Endothelial cell of umbilical vein (primary cell): ENCODE measurements around the gene LCE1A.

Source experiments
- CTCF ChIP-seq, 2 donors: IDR thresholded peaks; 1 replicate in 1 of 2; 2 replicates in 1 of 2; pipeline ENCODE4 v1.5.1; 2011; ENCODE audit warnings: low read length in 2 of 2, mild to moderate bottlenecking in 2 of 2, moderate library complexity in 2 of 2, control low read depth in 1 of 2, inconsistent platforms in 1 of 2, low read depth in 1 of 2; ENCODE audit not compliant: insufficient read depth in 1 of 2; ENCODE audit errors: extremely low read depth in 1 of 2
- EZH2 ChIP-seq: IDR thresholded peaks from 2 replicates; pipeline ENCODE4 v1.6.1; 2012; ENCODE audit warnings: borderline replicate concordance, low read depth, mild to moderate bottlenecking, moderate library complexity, low read length, inconsistent platforms; ENCODE audit not compliant: severe bottlenecking
- FOS ChIP-seq: IDR thresholded peaks from 2 replicates; pipeline ENCODE4 v1.6.1; 2011; ENCODE audit warnings: mild to moderate bottlenecking, low read length, moderate library complexity, borderline replicate concordance; ENCODE audit not compliant: insufficient read depth
- JUN ChIP-seq: IDR thresholded peaks from 2 replicates; pipeline ENCODE4 v1.6.1; 2011; ENCODE audit warnings: borderline replicate concordance, low read depth; ENCODE audit not compliant: insufficient read length, insufficient read depth
- MAX ChIP-seq: IDR thresholded peaks from 2 replicates; pipeline ENCODE4 v1.6.1; 2011; ENCODE audit not compliant: insufficient read depth, insufficient read length
- MYC ChIP-seq: IDR thresholded peaks from one replicate; pipeline ENCODE4 v1.6.1; 2011; ENCODE audit warnings: mild to moderate bottlenecking, low read depth, low read length
- POLR2A ChIP-seq: IDR thresholded peaks from 2 replicates; pipeline ENCODE4 v1.6.1; 2012; ENCODE audit warnings: low read depth, mild to moderate bottlenecking, control low read depth, low read length
- POLR2AphosphoS5 ChIP-seq: IDR thresholded peaks from 2 replicates; pipeline ENCODE4 v1.6.1; 2012; ENCODE audit warnings: low read depth, mild to moderate bottlenecking, control low read depth, low read length, moderate library complexity; ENCODE audit not compliant: insufficient read depth

GRCh38 chr1:152827173-152827572 lies at the start of gene LCE1A:
- no peak for TF ChIP-seq CTCF (IDR thresholded peaks at IDR 0.05; ENCODE audit: extremely low read depth in 1 of 2, insufficient read depth in 1 of 2, low read depth in 1 of 2, low read length in 2 of 2)
- no peak for TF ChIP-seq POLR2A
- no peak for TF ChIP-seq JUN
- no peak for TF ChIP-seq POLR2AphosphoS5
- no peak for TF ChIP-seq MAX
- TF ChIP-seq EZH2: no peak
- TF ChIP-seq MYC: no peak
- TF ChIP-seq FOS: no peak
